Dendritic cell treated with granulocyte-macrophage colony-stimulating factor and Interleukin-4, amounts not matched to agents 40 ng/mL and 50 ng/mL, for 4 days (primary cell): ENCODE results near the gene VPS54.

Source experiments
- H3K27ac Mint-ChIP-seq: one replicate; pipeline ENCODE4 v1.8.0; 2022; ENCODE audit warnings: mild to moderate bottlenecking, mixed read lengths
- H3K27me3 Mint-ChIP-seq: one replicate; pipeline ENCODE4 v1.8.0; 2022; ENCODE audit warnings: mild to moderate bottlenecking, mixed read lengths
- H3K36me3 Mint-ChIP-seq: one replicate; pipeline ENCODE4 v1.8.0; 2022; ENCODE audit warnings: low read depth, mixed read lengths
- H3K4me1 Mint-ChIP-seq: one replicate; pipeline ENCODE4 v1.8.0; 2022; ENCODE audit warnings: low read depth, mixed read lengths
- H3K4me3 Mint-ChIP-seq: one replicate; pipeline ENCODE4 v1.8.0; 2022; ENCODE audit warnings: mild to moderate bottlenecking, moderate library complexity, mixed read lengths
- H3K9me3 Mint-ChIP-seq: one replicate; pipeline ENCODE4 v1.8.0; 2022; ENCODE audit warnings: mixed read lengths
- intact Hi-C: fragments of 100-400 bp; cut with micrococcal nuclease; formaldehyde crosslinking; loops from one replicate; pipeline ENCODE4 v1.15.0; 2022

The VPS54 gene

GRCh38 chr2:63888490-63889402 is 130.5 kb downstream of the VPS54 start:
- Mint-ChIP-seq H3K36me3 (peaks cover 91% of the 10 kb centered on the region), H3K27ac (peak overlapping the region; percentile 2)
- intact Hi-C loops: no loop called here

GRCh38 chr2:63888053-63888452 is 131.2 kb downstream of the VPS54 start:
- H3K27ac Mint-ChIP-seq: no peak overlapping the region
- H3K4me1 Mint-ChIP-seq: no peaks in the 10 kb centered on the region
- H3K36me3 Mint-ChIP-seq: peaks cover 91% of the 10 kb centered on the region
- no peaks in the 10 kb centered on the region for H3K27me3 Mint-ChIP-seq
- intact Hi-C loops: no loop called here
- no peaks in the 10 kb centered on the region for H3K9me3 Mint-ChIP-seq
- H3K4me3 Mint-ChIP-seq: no peak overlapping the region

More at GRCh38 chr2:63888490-63889402, 130.5 kb downstream of the VPS54 start:
- Mint-ChIP-seq H3K4me1 (no peaks in the 10 kb centered on the region), H3K27me3 (no peaks in the 10 kb centered on the region), H3K4me3 (no peak overlapping the region), H3K9me3 (no peaks in the 10 kb centered on the region)

GRCh38 chr2:63886445-63886844 is 132.8 kb downstream of the VPS54 start:
- no peaks in the 10 kb centered on the region for H3K27me3 Mint-ChIP-seq
- H3K4me3 Mint-ChIP-seq: no peak overlapping the region
- H3K36me3 Mint-ChIP-seq: peaks cover 97% of the 10 kb centered on the region
- intact Hi-C loops: no loop called here
- no peaks in the 10 kb centered on the region for H3K4me1 Mint-ChIP-seq
- no peaks in the 10 kb centered on the region for H3K9me3 Mint-ChIP-seq
- H3K27ac Mint-ChIP-seq: peak overlapping the region; percentile 52

- no peak overlapping the region for H3K4me3 Mint-ChIP-seq
- H3K4me1 Mint-ChIP-seq: no peaks in the 10 kb centered on the region
- H3K27ac Mint-ChIP-seq: no peak overlapping the region
- H3K27me3 Mint-ChIP-seq: no peaks in the 10 kb centered on the region
- peaks cover 84% of the 10 kb centered on the region for H3K36me3 Mint-ChIP-seq
- H3K9me3 Mint-ChIP-seq: no peaks in the 10 kb centered on the region
- intact Hi-C loops: no loop called here
Measured at GRCh38 chr2:63882395-63883105, 136.7 kb downstream of the VPS54 start.

GRCh38 chr2:63881205-63881604 is 138.0 kb downstream of the VPS54 start:
- intact Hi-C loops: no loop called here
- no peak overlapping the region for H3K27ac Mint-ChIP-seq

GRCh38 chr2:63880625-63881024 is 138.6 kb downstream of the VPS54 start:
- intact Hi-C loops: no loop called here
- Mint-ChIP-seq H3K27ac (peak overlapping the region; percentile 17), H3K27me3 (no peaks in the 10 kb centered on the region), H3K9me3 (no peaks in the 10 kb centered on the region), H3K4me3 (no peak overlapping the region), H3K4me1 (no peaks in the 10 kb centered on the region), H3K36me3 (peaks cover 85% of the 10 kb centered on the region)

More at GRCh38 chr2:63881205-63881604, 138.0 kb downstream of the VPS54 start:
- Mint-ChIP-seq H3K36me3 (peaks cover 83% of the 10 kb centered on the region), H3K27me3 (no peaks in the 10 kb centered on the region), H3K4me3 (no peak overlapping the region), H3K4me1 (no peaks in the 10 kb centered on the region), H3K9me3 (no peaks in the 10 kb centered on the region)

- no peak overlapping the region for H3K4me3 Mint-ChIP-seq
- H3K27me3 Mint-ChIP-seq: no peaks in the 10 kb centered on the region
- no peak overlapping the region for H3K27ac Mint-ChIP-seq
- no peaks in the 10 kb centered on the region for H3K9me3 Mint-ChIP-seq
- no peaks in the 10 kb centered on the region for H3K4me1 Mint-ChIP-seq
- peaks cover 84% of the 10 kb centered on the region for H3K36me3 Mint-ChIP-seq
- intact Hi-C loops: no loop called here
Measured at GRCh38 chr2:63879876-63880433, 139.3 kb downstream of the VPS54 start.

- intact Hi-C loops: no loop called here
- no peaks in the 10 kb centered on the region for H3K27me3 Mint-ChIP-seq
- no peaks in the 10 kb centered on the region for H3K9me3 Mint-ChIP-seq
- H3K4me3 Mint-ChIP-seq: no peak overlapping the region
- no peak overlapping the region for H3K27ac Mint-ChIP-seq
- peaks cover 12% of the 10 kb centered on the region for H3K4me1 Mint-ChIP-seq
- H3K36me3 Mint-ChIP-seq: peaks cover 84% of the 10 kb centered on the region
Measured at GRCh38 chr2:63878486-63878885, 140.7 kb downstream of the VPS54 start.

- Mint-ChIP-seq H3K27me3 (no peaks in the 10 kb centered on the region), H3K27ac (no peak overlapping the region), H3K4me1 (peaks cover 15% of the 10 kb centered on the region), H3K9me3 (no peaks in the 10 kb centered on the region), H3K36me3 (peaks cover 84% of the 10 kb centered on the region), H3K4me3 (no peak overlapping the region)
- intact Hi-C loops: no loop called here
Measured at GRCh38 chr2:63876311-63876710, 142.9 kb downstream of the VPS54 start.

- Mint-ChIP-seq H3K36me3 (peaks cover 84% of the 10 kb centered on the region), H3K4me3 (no peak overlapping the region), H3K27ac (peak overlapping the region; percentile 25), H3K4me1 (peaks cover 15% of the 10 kb centered on the region), H3K27me3 (no peaks in the 10 kb centered on the region), H3K9me3 (no peaks in the 10 kb centered on the region)
- intact Hi-C loops: no loop called here
Measured at GRCh38 chr2:63875559-63876245, 143.5 kb downstream of the VPS54 start.

- Mint-ChIP-seq H3K9me3 (no peaks in the 10 kb centered on the region), H3K27ac (peak overlapping the region; percentile 25), H3K36me3 (peaks cover 78% of the 10 kb centered on the region), H3K27me3 (no peaks in the 10 kb centered on the region), H3K4me1 (peaks cover 15% of the 10 kb centered on the region), H3K4me3 (no peak overlapping the region)
- intact Hi-C loops: no loop called here
Measured at GRCh38 chr2:63875131-63875527, 144.1 kb downstream of the VPS54 start.

- H3K9me3 Mint-ChIP-seq: no peaks in the 10 kb centered on the region
- intact Hi-C loops: no loop called here
- H3K4me1 Mint-ChIP-seq: peaks cover 15% of the 10 kb centered on the region
- H3K27ac Mint-ChIP-seq: no peak overlapping the region
- no peak overlapping the region for H3K4me3 Mint-ChIP-seq
- H3K36me3 Mint-ChIP-seq: peaks cover 73% of the 10 kb centered on the region
- no peaks in the 10 kb centered on the region for H3K27me3 Mint-ChIP-seq
Measured at GRCh38 chr2:63874204-63875130, 144.8 kb downstream of the VPS54 start.
